Measurements from ENCODE around the gene ANKRD44.
"Not testable (repeated sequence)": the region's sequence is repeated elsewhere in the genome, so short reads cannot be mapped to it uniquely, and the experiment has no call there.

The ANKRD44 gene

GRCh38 chr2:197010200-197011020 is 300.2 kb downstream of the ANKRD44 start:
- DNase-seq, result no peak

- DNase-seq, result not testable (repeated sequence)
Observed at GRCh38 chr2:197008741-197009341, 301.7 kb downstream of the ANKRD44 start.

- DNase-seq, result no peak
Observed at GRCh38 chr2:197007716-197008628, 302.6 kb downstream of the ANKRD44 start.

GRCh38 chr2:197001921-197002320 is 308.7 kb downstream of the ANKRD44 start:
- DNase-seq, result no peak

GRCh38 chr2:196995757-196996314 is 314.7 kb downstream of the ANKRD44 start:
- DNase-seq, result no peak

- DNase-seq, result no peak
Observed at GRCh38 chr2:196994764-196995163, 315.8 kb downstream of the ANKRD44 start.

- no peak for DNase-seq
Observed at GRCh38 chr2:196993617-196994016, 317.0 kb downstream of the ANKRD44 start.

- no peak for DNase-seq
Observed at GRCh38 chr2:196992466-196992865, 318.1 kb downstream of the ANKRD44 start.

- no peak for DNase-seq
Observed at GRCh38 chr2:196990788-196991461, 319.7 kb downstream of the ANKRD44 start.

- no peak for DNase-seq
Observed at GRCh38 chr2:196990092-196990491, 320.5 kb downstream of the ANKRD44 start.

- DNase-seq, result peak; percentile 70
Observed at GRCh38 chr2:196989496-196989895, 321.1 kb downstream of the ANKRD44 start.

- DNase-seq, result peak; percentile 10
Observed at GRCh38 chr2:196988639-196989038, 321.9 kb downstream of the ANKRD44 start.

- DNase-seq, result peak; percentile 90
Observed at GRCh38 chr2:196987649-196988364, 322.8 kb downstream of the ANKRD44 start.

GRCh38 chr2:196987298-196987648 is 323.3 kb downstream of the ANKRD44 start:
- no peak for DNase-seq

GRCh38 chr2:196985511-196986183 is 324.9 kb downstream of the ANKRD44 start:
- peak; percentile 79 for DNase-seq

- no peak for DNase-seq
Observed at GRCh38 chr2:196984903-196985302, 325.7 kb downstream of the ANKRD44 start.

- peak; percentile 85 for DNase-seq
Observed at GRCh38 chr2:196983934-196984333, 326.6 kb downstream of the ANKRD44 start.

- no peak for DNase-seq
Observed at GRCh38 chr2:196980473-196980872, 330.1 kb downstream of the ANKRD44 start.

- no peak for DNase-seq
Observed at GRCh38 chr2:196980001-196980400, 330.6 kb downstream of the ANKRD44 start.

- no peak for DNase-seq
Observed at GRCh38 chr2:196977507-196977906, 333.1 kb downstream of the ANKRD44 start.

GRCh38 chr2:196974970-196975369 is 335.6 kb downstream of the ANKRD44 start:
- DNase-seq, result no peak

Data from MV-4-11 (cell line).